Measurements from ENCODE around the gene ABCB6. TPM values are rescaled to one million over a fixed set of nuclear protein-coding genes. Genes with fewer than 3 reads are reported as not detected.

Gene ABCB6
- total RNA-seq, 1 donor from 2014 or later: 12.5 TPM

DNA sequence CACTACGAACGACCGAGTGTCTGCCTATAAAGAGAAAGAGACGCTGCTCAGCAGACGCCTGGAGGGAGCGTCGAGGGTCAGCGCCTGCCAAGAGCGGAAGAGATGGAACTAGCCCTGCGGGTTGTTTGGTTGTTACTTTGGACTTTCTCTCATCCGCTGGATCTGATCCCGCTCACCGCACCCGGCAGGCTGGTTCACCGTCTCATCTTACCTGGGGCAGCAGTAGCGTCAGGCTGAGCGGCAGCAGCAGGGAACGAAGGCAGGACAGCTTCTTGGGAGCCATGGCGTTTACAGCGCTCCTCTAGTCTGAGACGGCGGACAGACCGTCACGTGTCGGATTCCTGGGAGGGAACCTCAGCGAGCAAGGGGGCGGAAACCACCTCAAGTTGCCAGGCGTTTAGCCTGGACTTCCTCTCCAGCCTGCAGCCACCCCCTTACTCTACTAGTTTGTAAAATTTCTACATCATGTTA, 24.6 kb upstream of the ABCB6 start:
- FAIRE-seq: no peak
- no peak overlapping the region for H3K4me3 Mint-ChIP-seq (ENCODE audit: unreplicated experiment)
- no peak overlapping the region for H3K4me3 ChIP-seq (ENCODE audit: insufficient read depth, low read depth, low read length)

DNA sequence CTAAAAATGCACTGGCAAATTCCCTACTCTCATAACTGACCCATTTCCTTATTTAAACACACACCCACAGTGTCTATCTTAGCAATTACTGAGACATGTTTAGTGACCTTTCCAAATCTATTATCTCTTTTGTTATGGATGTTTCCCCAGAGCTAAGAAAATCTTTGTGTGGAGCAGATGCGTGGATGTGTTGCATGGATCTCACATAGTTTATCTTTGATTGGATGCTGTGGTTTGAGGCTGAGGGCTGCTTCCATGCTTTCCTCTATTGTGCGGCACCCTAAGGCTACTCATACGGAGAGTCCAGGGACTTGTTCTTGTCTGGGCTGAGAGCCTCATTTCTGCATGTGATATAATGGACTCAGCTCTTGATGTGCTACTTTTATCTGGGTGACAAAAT, 15.6 kb upstream of the ABCB6 start:
- FAIRE-seq: no peak

More for the DNA sequence above, 24.6 kb upstream of the ABCB6 start:
- TF ChIP-seq EZH2 (IDR thresholded peaks at IDR 0.05; ENCODE audit: insufficient read depth, low read length): no peak
- TF ChIP-seq, protein P1, sequence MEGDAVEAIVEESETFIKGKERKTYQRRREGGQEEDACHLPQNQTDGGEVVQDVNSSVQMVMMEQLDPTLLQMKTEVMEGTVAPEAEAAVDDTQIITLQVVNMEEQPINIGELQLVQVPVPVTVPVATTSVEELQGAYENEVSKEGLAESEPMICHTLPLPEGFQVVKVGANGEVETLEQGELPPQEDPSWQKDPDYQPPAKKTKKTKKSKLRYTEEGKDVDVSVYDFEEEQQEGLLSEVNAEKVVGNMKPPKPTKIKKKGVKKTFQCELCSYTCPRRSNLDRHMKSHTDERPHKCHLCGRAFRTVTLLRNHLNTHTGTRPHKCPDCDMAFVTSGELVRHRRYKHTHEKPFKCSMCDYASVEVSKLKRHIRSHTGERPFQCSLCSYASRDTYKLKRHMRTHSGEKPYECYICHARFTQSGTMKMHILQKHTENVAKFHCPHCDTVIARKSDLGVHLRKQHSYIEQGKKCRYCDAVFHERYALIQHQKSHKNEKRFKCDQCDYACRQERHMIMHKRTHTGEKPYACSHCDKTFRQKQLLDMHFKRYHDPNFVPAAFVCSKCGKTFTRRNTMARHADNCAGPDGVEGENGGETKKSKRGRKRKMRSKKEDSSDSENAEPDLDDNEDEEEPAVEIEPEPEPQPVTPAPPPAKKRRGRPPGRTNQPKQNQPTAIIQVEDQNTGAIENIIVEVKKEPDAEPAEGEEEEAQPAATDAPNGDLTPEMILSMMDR (IDR thresholded peaks at IDR 0.05; ENCODE audit: insufficient read depth, low read depth, low read length): no peak
- Mint-ChIP-seq H3K27ac (ENCODE audit: unreplicated experiment) (no peak overlapping the region), H3K4me1 (ENCODE audit: low read depth, unreplicated experiment) (peaks cover 7% of the 10 kb centered on the region), H3K36me3 (ENCODE audit: low read depth, unreplicated experiment) (peaks cover 5% of the 10 kb centered on the region), H3K9me3 (ENCODE audit: unreplicated experiment) (no peaks in the 10 kb centered on the region), H3K27me3 (ENCODE audit: low read depth, unreplicated experiment) (no peaks in the 10 kb centered on the region)
- no peak for DNase-seq (ENCODE audit: low read depth)
- H3K27me3 ChIP-seq (ENCODE audit: insufficient read depth, low read length): no peaks in the 10 kb centered on the region
- peaks cover 5% of the 10 kb centered on the region for H3K36me3 ChIP-seq (ENCODE audit: insufficient read depth, low read length)
- H4K20me1 ChIP-seq (ENCODE audit: insufficient read depth, low read length): no peaks in the 10 kb centered on the region
- H3K27ac ChIP-seq (ENCODE audit: low read depth, low read length): no peak overlapping the region
- no peak overlapping the region for H3K9ac ChIP-seq (ENCODE audit: low read length)
- H3K9me3 ChIP-seq (ENCODE audit: insufficient read depth, low read depth, low read length): no peaks in the 10 kb centered on the region
- H3K4me2 ChIP-seq (ENCODE audit: low read length): no peak overlapping the region
- peaks cover 29% of the 10 kb centered on the region for H3K79me2 ChIP-seq (ENCODE audit: insufficient read depth, low read length)
- no peak overlapping the region for H2AFZ ChIP-seq (ENCODE audit: low read depth, low read length)
- H3K4me1 ChIP-seq (ENCODE audit: insufficient read depth, low read length): peaks cover 15% of the 10 kb centered on the region

DNA sequence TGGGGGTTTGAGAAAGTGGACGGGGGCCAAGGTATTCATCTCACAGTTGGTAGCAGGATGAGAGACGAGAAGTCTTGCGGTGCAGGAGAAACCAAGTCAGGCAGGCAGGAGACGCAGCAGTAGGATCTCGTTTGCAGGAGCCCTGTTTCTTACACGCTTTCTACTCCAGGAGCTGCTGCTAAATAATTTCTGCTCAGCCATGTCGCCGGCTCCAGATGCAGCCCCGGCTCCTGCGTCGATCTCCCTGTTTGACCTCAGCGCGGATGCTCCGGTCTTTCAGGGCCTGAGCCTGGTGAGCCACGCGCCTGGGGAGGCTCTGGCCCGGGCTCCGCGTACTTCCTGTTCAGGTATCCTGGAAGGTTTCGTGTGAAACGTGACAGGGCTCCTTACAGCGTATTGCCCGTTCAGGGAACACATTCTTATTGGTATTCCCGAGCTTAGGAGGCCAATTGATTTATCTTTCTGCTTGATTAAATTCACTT, 11.3 kb upstream of the ABCB6 start:
- Histone ChIP-seq H3K9ac (ENCODE audit: low read length) (peak overlapping the region; percentile 90), H3K27ac (ENCODE audit: low read depth, low read length) (peak overlapping the region; percentile 72), H4K20me1 (ENCODE audit: insufficient read depth, low read length) (peaks cover 10% of the 10 kb centered on the region), H3K4me1 (ENCODE audit: insufficient read depth, low read length) (peaks cover 20% of the 10 kb centered on the region), H3K4me2 (ENCODE audit: low read length) (peak overlapping the region; percentile 93), H3K36me3 (ENCODE audit: insufficient read depth, low read length) (peaks cover 21% of the 10 kb centered on the region), H2AFZ (ENCODE audit: low read depth, low read length) (peak overlapping the region; percentile 83), H3K4me3 (ENCODE audit: insufficient read depth, low read depth, low read length) (peak overlapping the region; percentile 93), H3K9me3 (ENCODE audit: insufficient read depth, low read depth, low read length) (no peaks in the 10 kb centered on the region), H3K27me3 (ENCODE audit: insufficient read depth, low read length) (no peaks in the 10 kb centered on the region), H3K79me2 (ENCODE audit: insufficient read depth, low read length) (peaks cover 35% of the 10 kb centered on the region)
- Mint-ChIP-seq H3K9me3 (ENCODE audit: unreplicated experiment) (no peaks in the 10 kb centered on the region), H3K36me3 (ENCODE audit: low read depth, unreplicated experiment) (peaks cover 22% of the 10 kb centered on the region), H3K27ac (ENCODE audit: unreplicated experiment) (peak overlapping the region; percentile 98), H3K4me3 (ENCODE audit: unreplicated experiment) (peak overlapping the region; percentile 100), H3K4me1 (ENCODE audit: low read depth, unreplicated experiment) (peaks cover 10% of the 10 kb centered on the region), H3K27me3 (ENCODE audit: low read depth, unreplicated experiment) (no peaks in the 10 kb centered on the region)
- peak; percentile 24 for DNase-seq (ENCODE audit: low read depth)
- TF ChIP-seq EZH2 (IDR thresholded peaks at IDR 0.05; ENCODE audit: insufficient read depth, low read length): no peak
- TF ChIP-seq, protein P1 (IDR thresholded peaks at IDR 0.05; ENCODE audit: insufficient read depth, low read depth, low read length): no peak
- FAIRE-seq: no peak

More for the DNA sequence above, 15.6 kb upstream of the ABCB6 start:
- H3K27me3 ChIP-seq (ENCODE audit: insufficient read depth, low read length): no peaks in the 10 kb centered on the region
- Mint-ChIP-seq H3K4me3 (ENCODE audit: unreplicated experiment) (no peak overlapping the region), H3K9me3 (ENCODE audit: unreplicated experiment) (no peaks in the 10 kb centered on the region), H3K27me3 (ENCODE audit: low read depth, unreplicated experiment) (no peaks in the 10 kb centered on the region), H3K27ac (ENCODE audit: unreplicated experiment) (no peak overlapping the region), H3K36me3 (ENCODE audit: low read depth, unreplicated experiment) (peaks cover 32% of the 10 kb centered on the region), H3K4me1 (ENCODE audit: low read depth, unreplicated experiment) (peaks cover 5% of the 10 kb centered on the region)
- no peaks in the 10 kb centered on the region for H3K9me3 ChIP-seq (ENCODE audit: insufficient read depth, low read depth, low read length)
- H3K4me1 ChIP-seq (ENCODE audit: insufficient read depth, low read length): peaks cover 8% of the 10 kb centered on the region
- no peak overlapping the region for H3K4me3 ChIP-seq (ENCODE audit: insufficient read depth, low read depth, low read length)
- H2AFZ ChIP-seq (ENCODE audit: low read depth, low read length): no peak overlapping the region
- no peak for DNase-seq (ENCODE audit: low read depth)
- H4K20me1 ChIP-seq (ENCODE audit: insufficient read depth, low read length): no peaks in the 10 kb centered on the region
- H3K79me2 ChIP-seq (ENCODE audit: insufficient read depth, low read length): peaks cover 11% of the 10 kb centered on the region
- no peak overlapping the region for H3K4me2 ChIP-seq (ENCODE audit: low read length)
- H3K9ac ChIP-seq (ENCODE audit: low read length): no peak overlapping the region
- no peak for TF ChIP-seq EZH2 (IDR thresholded peaks at IDR 0.05; ENCODE audit: insufficient read depth, low read length)
- TF ChIP-seq, protein P1 (IDR thresholded peaks at IDR 0.05; ENCODE audit: insufficient read depth, low read depth, low read length): no peak
- no peak overlapping the region for H3K27ac ChIP-seq (ENCODE audit: low read depth, low read length)
- peaks cover 31% of the 10 kb centered on the region for H3K36me3 ChIP-seq (ENCODE audit: insufficient read depth, low read length)
